HEK293 (cell line): ENCODE data around the gene FOLR1.
"Not testable (repeated sequence)": the region's sequence is repeated elsewhere in the genome, so short reads cannot be mapped to it uniquely, and the experiment has no call there.

ENCODE experiments used
- SP3 ChIP-seq: fragments of 450-650 bp; formaldehyde crosslinking; IDR thresholded peaks from 2 replicates; pipeline ENCODE4 v1.5.1; 2016; ENCODE audit warnings: missing biosample characterization, missing genetic modification characterization
- WT1 ChIP-seq: fragments of 450-650 bp; formaldehyde crosslinking; IDR thresholded peaks from 2 replicates; pipeline ENCODE4 v1.5.1; 2016; ENCODE audit warnings: missing biosample characterization, missing genetic modification characterization
- ZNF10 ChIP-seq: fragments of 450-650 bp; formaldehyde crosslinking; IDR thresholded peaks from 2 replicates; pipeline ENCODE4 v1.5.1; 2017; ENCODE audit warnings: missing biosample characterization, missing genetic modification characterization
- ZNF146 ChIP-seq: fragments of 450-650 bp; formaldehyde crosslinking; IDR thresholded peaks from 2 replicates; pipeline ENCODE4 v1.5.1; 2016; ENCODE audit warnings: missing biosample characterization, missing genetic modification characterization
- ZNF211 ChIP-seq: fragments of 450-650 bp; formaldehyde crosslinking; IDR thresholded peaks from 2 replicates; pipeline ENCODE4 v1.5.1; 2016; ENCODE audit warnings: low read depth, missing biosample characterization, missing genetic modification characterization
- ZNF274 ChIP-seq, 2 experiments: fragments of 200-500 bp in 1 of 2; fragments of 450-650 bp in 1 of 2; sonication (Bioruptor generic) in 1 of 2; formaldehyde crosslinking in 1 of 2; IDR thresholded peaks; 2 replicates each; pipeline versions ENCODE4 v1.5.1 to v1.6.1; 2014 to 2016; ENCODE audit warnings: borderline replicate concordance in 1 of 2, inconsistent platforms in 1 of 2, low read length in 1 of 2, missing biosample characterization in 1 of 2, missing genetic modification characterization in 1 of 2
- ZNF350 ChIP-seq: fragments of 450-650 bp; formaldehyde crosslinking; IDR thresholded peaks from 2 replicates; pipeline ENCODE4 v1.5.0; 2017; ENCODE audit warnings: missing biosample characterization, mild to moderate bottlenecking, missing genetic modification characterization
- ZNF521 ChIP-seq: fragments of 450-650 bp; formaldehyde crosslinking; IDR thresholded peaks from 2 replicates; pipeline ENCODE4 v1.5.1; 2017; ENCODE audit warnings: missing biosample characterization, mild to moderate bottlenecking, missing genetic modification characterization
- ZNF561 ChIP-seq: fragments of 450-650 bp; IDR thresholded peaks from 2 replicates; pipeline ENCODE4 v1.5.1; 2018; ENCODE audit warnings: missing biosample characterization, missing genetic modification characterization, borderline replicate concordance
- ZNF664 ChIP-seq: fragments of 450-650 bp; formaldehyde crosslinking; IDR thresholded peaks from 2 replicates; pipeline ENCODE4 v1.5.1; 2016; ENCODE audit warnings: missing biosample characterization, missing genetic modification characterization
- TF ChIP-seq, protein P1 (sequence below): fragments of 450-650 bp; formaldehyde crosslinking; optimal IDR thresholded peaks from 2 replicates; pipeline ENCODE3; 2016; ENCODE audit warnings: missing biosample characterization, mild to moderate bottlenecking, missing genetic modification characterization
- TF ChIP-seq, protein P2 (sequence below): fragments of 450-650 bp; formaldehyde crosslinking; IDR thresholded peaks from 2 replicates; pipeline ENCODE4 v1.5.1; 2016; ENCODE audit warnings: missing biosample characterization, missing genetic modification characterization

DNA sequence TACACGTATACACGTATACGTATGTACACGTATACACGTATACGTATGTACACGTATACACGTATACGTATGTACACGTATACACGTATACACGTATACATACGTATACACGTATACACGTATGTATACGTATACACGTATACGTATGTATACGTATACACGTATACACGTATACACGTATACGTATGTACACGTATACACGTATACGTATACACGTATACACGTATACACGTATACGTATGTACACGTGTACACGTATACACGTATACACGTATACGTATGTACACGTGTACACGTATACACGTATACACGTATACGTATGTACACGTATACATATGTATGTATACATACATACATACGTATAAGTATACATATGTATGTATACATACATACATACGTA is 9.5 kb downstream of the FOLR1 start:
- TF ChIP-seq WT1 (tag by site-specific recombination); ZNF274 (IDR thresholded peaks at IDR 0.05; ENCODE audit: low read length); ZNF274 (tag by site-specific recombination; IDR thresholded peaks at IDR 0.05; ENCODE audit: borderline replicate concordance); ZNF561; ZNF211; ZNF664 (tag by site-specific recombination); ZNF10; ZNF521 (tag by site-specific recombination); ZNF146 (tag by site-specific recombination); SP3 (tag by site-specific recombination); ZNF350: not testable (repeated sequence)
- TF ChIP-seq, protein P1, sequence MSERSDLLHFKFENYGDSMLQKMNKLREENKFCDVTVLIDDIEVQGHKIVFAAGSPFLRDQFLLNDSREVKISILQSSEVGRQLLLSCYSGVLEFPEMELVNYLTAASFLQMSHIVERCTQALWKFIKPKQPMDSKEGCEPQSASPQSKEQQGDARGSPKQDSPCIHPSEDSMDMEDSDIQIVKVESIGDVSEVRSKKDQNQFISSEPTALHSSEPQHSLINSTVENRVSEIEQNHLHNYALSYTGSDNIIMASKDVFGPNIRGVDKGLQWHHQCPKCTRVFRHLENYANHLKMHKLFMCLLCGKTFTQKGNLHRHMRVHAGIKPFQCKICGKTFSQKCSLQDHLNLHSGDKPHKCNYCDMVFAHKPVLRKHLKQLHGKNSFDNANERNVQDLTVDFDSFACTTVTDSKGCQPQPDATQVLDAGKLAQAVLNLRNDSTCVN, result not testable (repeated sequence)
- TF ChIP-seq, protein P2, sequence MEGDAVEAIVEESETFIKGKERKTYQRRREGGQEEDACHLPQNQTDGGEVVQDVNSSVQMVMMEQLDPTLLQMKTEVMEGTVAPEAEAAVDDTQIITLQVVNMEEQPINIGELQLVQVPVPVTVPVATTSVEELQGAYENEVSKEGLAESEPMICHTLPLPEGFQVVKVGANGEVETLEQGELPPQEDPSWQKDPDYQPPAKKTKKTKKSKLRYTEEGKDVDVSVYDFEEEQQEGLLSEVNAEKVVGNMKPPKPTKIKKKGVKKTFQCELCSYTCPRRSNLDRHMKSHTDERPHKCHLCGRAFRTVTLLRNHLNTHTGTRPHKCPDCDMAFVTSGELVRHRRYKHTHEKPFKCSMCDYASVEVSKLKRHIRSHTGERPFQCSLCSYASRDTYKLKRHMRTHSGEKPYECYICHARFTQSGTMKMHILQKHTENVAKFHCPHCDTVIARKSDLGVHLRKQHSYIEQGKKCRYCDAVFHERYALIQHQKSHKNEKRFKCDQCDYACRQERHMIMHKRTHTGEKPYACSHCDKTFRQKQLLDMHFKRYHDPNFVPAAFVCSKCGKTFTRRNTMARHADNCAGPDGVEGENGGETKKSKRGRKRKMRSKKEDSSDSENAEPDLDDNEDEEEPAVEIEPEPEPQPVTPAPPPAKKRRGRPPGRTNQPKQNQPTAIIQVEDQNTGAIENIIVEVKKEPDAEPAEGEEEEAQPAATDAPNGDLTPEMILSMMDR, result not testable (repeated sequence)
